PC-9 (cell line): ENCODE results near the gene RNF141. TPM values are rescaled to one million over a fixed set of nuclear protein-coding genes. Genes with fewer than 3 reads are reported as not detected.
A peak's percentile ranks its signal among the peaks of the same experiment; 100 is the strongest.

Experiments used
- BruUV-seq: library from RNA; stranded (reverse); fragments of 400-500 nt; replicated peaks from 2 replicates; lab custom pipeline; 2021; lab: Mats Ljungman, UMichigan
- CTCF ChIA-PET: fragments of 300-600 bp; sonication (Branson Sonifier 250); formaldehyde crosslinking; loops from one replicate; lab custom pipeline; 2022; ENCODE audit warnings: antibody characterized with exemption; lab: Charles Lee
- POLR2A ChIA-PET: fragments of 300-600 bp; sonication (Branson Sonifier 250); formaldehyde crosslinking; loops from one replicate; lab custom pipeline; 2022; ENCODE audit warnings: antibody characterized with exemption; ENCODE audit not compliant: unreplicated experiment; lab: Charles Lee
- DNase-seq, 2 experiments: peaks; one replicate each; pipeline versions ENCODE4 v3.0.0 to v3.0.0-alpha.2; 2015 to 2022; ENCODE audit warnings: mixed read lengths in 1 of 2
- H2AFZ ChIP-seq: fragments of 200-600 bp; sonication (generic); 2 replicates; pipeline ENCODE4 v1.8.1; 2017; ENCODE audit warnings: antibody characterized with exemption
- H3F3A ChIP-seq: fragments of 200-600 bp; sonication (generic); 2 replicates; pipeline ENCODE4 v1.8.1; 2017; ENCODE audit warnings: antibody characterized with exemption, mild to moderate bottlenecking, low read depth; ENCODE audit not compliant: insufficient read depth
- H3K27ac ChIP-seq: fragments of 200-600 bp; sonication (generic); 2 replicates; pipeline ENCODE4 v1.6.1; 2016; ENCODE audit warnings: mixed run types
- H3K27me3 ChIP-seq: fragments of 200-600 bp; sonication (generic); 2 replicates; pipeline ENCODE4 v1.6.1; 2016; ENCODE audit warnings: low read depth, mixed run types; ENCODE audit not compliant: insufficient read depth
- H3K36me3 ChIP-seq: fragments of 200-600 bp; sonication (generic); 2 replicates; pipeline ENCODE4 v1.6.1; 2016; ENCODE audit warnings: low read depth, mixed run types
- H3K4me1 ChIP-seq: fragments of 200-600 bp; sonication (generic); replicated peaks from 2 replicates; pipeline ENCODE4 v1.6.1; 2016; ENCODE audit warnings: mixed run types; ENCODE audit not compliant: insufficient read depth
- H3K4me2 ChIP-seq: fragments of 200-600 bp; sonication (generic); 2 replicates; pipeline ENCODE4 v1.6.1; 2017; ENCODE audit warnings: mixed run types
- H3K4me3 ChIP-seq: fragments of 200-600 bp; sonication (generic); 2 replicates; pipeline ENCODE4 v1.6.1; 2016; ENCODE audit warnings: mixed run types
- H3K79me2 ChIP-seq: fragments of 200-600 bp; sonication (generic); 2 replicates; pipeline ENCODE4 v1.6.1; 2017; ENCODE audit warnings: low read depth, mixed run types
- H3K9me2 ChIP-seq: fragments of 200-600 bp; sonication (generic); 2 replicates; pipeline ENCODE4 v1.8.1; 2017; ENCODE audit warnings: mild to moderate bottlenecking; ENCODE audit not compliant: insufficient read depth
- H3K9me3 ChIP-seq: fragments of 200-600 bp; sonication (generic); 2 replicates; pipeline ENCODE4 v1.8.1; 2016; ENCODE audit warnings: low read depth; ENCODE audit not compliant: insufficient read depth
- H4K20me1 ChIP-seq: fragments of 200-600 bp; sonication (generic); 2 replicates; pipeline ENCODE4 v1.8.1; 2017; ENCODE audit not compliant: insufficient read depth
- EZH2 ChIP-seq: fragments of 200-600 bp; sonication (generic); IDR thresholded peaks from 2 replicates; pipeline ENCODE4 v1.8.0; 2017; ENCODE audit warnings: antibody characterized with exemption, low read depth
- intact Hi-C: fragments of 100-400 bp; cut with micrococcal nuclease; formaldehyde crosslinking; loops from one replicate; pipeline ENCODE4 v1.10.0; 2022; ENCODE audit not compliant: unreplicated experiment
- total RNA-seq: library from RNA; stranded (reverse); gene quantifications from 2 replicates; pipeline ENCODE4 v1.2.3, GENCODE V29; 2021
- TF ChIP-seq, protein P1 (sequence below): fragments of 200-600 bp; sonication (generic); conservative IDR thresholded peaks from 2 replicates; pipeline ENCODE4 v1.6.1; 2017; ENCODE audit warnings: mixed run types, antibody characterized with exemption, mild to moderate bottlenecking, moderate library complexity

Gene RNF141
- total RNA-seq, 1 experiment from 2014 or later: 36.8 TPM

GRCh38 chr11:10550503-10551289, 9.7 kb upstream of the RNF141 start:
- intact Hi-C loops: no loop called here
- peak in 1 of 2 experiments; percentile 78 for DNase-seq
- Histone ChIP-seq H3K79me2 (no peaks in the 10 kb centered on the region), H3K36me3 (no peaks in the 10 kb centered on the region), H4K20me1 (no peaks in the 10 kb centered on the region), H3F3A (peaks cover 10% of the 10 kb centered on the region; the same call in 1 of the 2 replicates), H3K9me2 (no peaks in the 10 kb centered on the region), H3K27me3 (no peaks in the 10 kb centered on the region), H3K9me3 (no peaks in the 10 kb centered on the region), H3K4me3 (peak overlapping the region; percentile 10; the same call in 1 of the 2 replicates), H3K27ac (peak overlapping the region; percentile 69), H2AFZ (no peak overlapping the region), H3K4me1 (peaks cover 13% of the 10 kb centered on the region), H3K4me2 (peak overlapping the region; percentile 64)
- TF ChIP-seq, protein P1, sequence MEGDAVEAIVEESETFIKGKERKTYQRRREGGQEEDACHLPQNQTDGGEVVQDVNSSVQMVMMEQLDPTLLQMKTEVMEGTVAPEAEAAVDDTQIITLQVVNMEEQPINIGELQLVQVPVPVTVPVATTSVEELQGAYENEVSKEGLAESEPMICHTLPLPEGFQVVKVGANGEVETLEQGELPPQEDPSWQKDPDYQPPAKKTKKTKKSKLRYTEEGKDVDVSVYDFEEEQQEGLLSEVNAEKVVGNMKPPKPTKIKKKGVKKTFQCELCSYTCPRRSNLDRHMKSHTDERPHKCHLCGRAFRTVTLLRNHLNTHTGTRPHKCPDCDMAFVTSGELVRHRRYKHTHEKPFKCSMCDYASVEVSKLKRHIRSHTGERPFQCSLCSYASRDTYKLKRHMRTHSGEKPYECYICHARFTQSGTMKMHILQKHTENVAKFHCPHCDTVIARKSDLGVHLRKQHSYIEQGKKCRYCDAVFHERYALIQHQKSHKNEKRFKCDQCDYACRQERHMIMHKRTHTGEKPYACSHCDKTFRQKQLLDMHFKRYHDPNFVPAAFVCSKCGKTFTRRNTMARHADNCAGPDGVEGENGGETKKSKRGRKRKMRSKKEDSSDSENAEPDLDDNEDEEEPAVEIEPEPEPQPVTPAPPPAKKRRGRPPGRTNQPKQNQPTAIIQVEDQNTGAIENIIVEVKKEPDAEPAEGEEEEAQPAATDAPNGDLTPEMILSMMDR: no peak
- TF ChIP-seq EZH2: no peak
- no TSS peak for BruUV-seq
- CTCF ChIA-PET: no interaction called here
- POLR2A ChIA-PET: no interaction called here

DNA sequence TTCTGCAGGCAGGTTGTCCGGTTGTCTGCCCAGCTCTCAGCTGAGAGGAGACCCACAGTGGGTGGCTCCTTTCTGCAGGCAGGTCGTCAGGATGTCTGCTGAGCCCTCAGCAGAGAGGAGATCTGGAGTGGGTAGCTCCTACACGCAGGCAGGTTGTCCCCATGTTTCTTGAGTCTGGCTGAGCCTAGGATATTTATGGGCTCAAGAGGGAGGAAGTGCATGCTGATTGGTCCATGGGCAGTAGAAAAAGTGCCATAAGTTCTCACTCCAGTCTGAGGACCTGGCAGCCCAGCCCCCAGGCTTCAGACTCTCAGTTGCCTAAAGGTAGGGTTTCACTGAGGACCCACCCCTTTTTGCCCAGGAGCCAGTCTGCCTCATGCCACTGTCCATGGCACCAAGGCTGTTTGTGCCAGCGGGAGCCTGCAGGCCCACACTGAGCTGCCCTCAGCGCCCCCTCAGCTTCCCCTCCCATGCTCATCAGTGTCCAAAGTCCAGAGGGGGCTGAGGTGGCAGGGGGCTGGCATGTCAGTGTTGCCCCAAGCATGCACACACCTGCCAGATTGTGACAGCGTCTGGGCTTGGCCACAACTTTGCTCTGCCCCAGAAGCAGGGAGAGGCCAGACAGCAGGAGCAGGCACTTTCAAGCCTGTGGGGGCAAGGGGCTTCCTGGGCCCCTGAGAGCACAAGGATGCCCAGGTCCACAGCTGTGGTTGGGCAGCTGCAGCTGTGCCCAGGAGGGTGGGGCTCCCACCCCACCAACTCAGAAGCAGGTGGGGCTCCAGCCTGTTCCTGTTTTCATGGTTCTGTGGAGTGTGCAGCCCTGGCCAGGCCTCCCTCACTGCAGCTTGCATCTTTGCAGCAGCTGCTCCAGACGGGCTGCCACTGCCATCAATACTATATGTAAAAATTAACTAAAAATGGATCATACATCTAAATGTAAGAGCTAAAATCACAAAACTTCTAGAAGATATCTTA, 3.8 kb upstream of the RNF141 start:
- Histone ChIP-seq H3K9me3 (no peaks in the 10 kb centered on the region), H3K36me3 (no peaks in the 10 kb centered on the region), H3K27ac (no peak overlapping the region), H3K4me2 (no peak overlapping the region), H4K20me1 (no peaks in the 10 kb centered on the region), H3K4me1 (peaks cover 9% of the 10 kb centered on the region), H3K27me3 (no peaks in the 10 kb centered on the region), H3K9me2 (no peaks in the 10 kb centered on the region), H3K79me2 (peaks cover 8% of the 10 kb centered on the region), H2AFZ (no peak overlapping the region), H3K4me3 (no peak overlapping the region), H3F3A (no peaks in the 10 kb centered on the region)
- no TSS peak for BruUV-seq
- ChIA-PET POLR2A (no interaction called here), CTCF (no interaction called here)
- DNase-seq: no peak
- no peak for TF ChIP-seq EZH2
- TF ChIP-seq, protein P1: no peak
- intact Hi-C loops: loop anchor here (5.0 kb wide), 1 partner anchor 113 kb away; no protein-coding TSS in a partner anchor

- H4K20me1 ChIP-seq: no peaks in the 10 kb centered on the region
- no peaks in the 10 kb centered on the region for H3K9me2 ChIP-seq
- no peak overlapping the region for H3K4me3 ChIP-seq
- no peaks in the 10 kb centered on the region for H3K9me3 ChIP-seq
- no peak overlapping the region for H2AFZ ChIP-seq
- no peaks in the 10 kb centered on the region for H3F3A ChIP-seq
- no peak overlapping the region for H3K27ac ChIP-seq
- no peak for DNase-seq
- H3K79me2 ChIP-seq: peaks cover 16% of the 10 kb centered on the region
- TF ChIP-seq EZH2: no peak
- TF ChIP-seq, protein P1: no peak
- H3K4me1 ChIP-seq: peaks cover 19% of the 10 kb centered on the region
- H3K4me2 ChIP-seq: no peak overlapping the region
- H3K27me3 ChIP-seq: no peaks in the 10 kb centered on the region
- ChIA-PET CTCF (no interaction called here), POLR2A (no interaction called here)
- intact Hi-C loops: loop anchor here (5.0 kb wide), 1 partner anchor 114 kb away; no protein-coding TSS in a partner anchor
- no TSS peak for BruUV-seq
- H3K36me3 ChIP-seq: no peaks in the 10 kb centered on the region
Observed at GRCh38 chr11:10543782-10544181, 2.8 kb upstream of the RNF141 start.
